GM12874 (cell line): ENCODE results near the gene CNNM1.

Experiments
- TF ChIP-seq, protein P1 (sequence below): IDR thresholded peaks from 2 replicates; pipeline ENCODE4 v1.5.1; 2011; ENCODE audit warnings: low read depth, mild to moderate bottlenecking, control low read depth, low read length, moderate library complexity; ENCODE audit not compliant: insufficient read depth

Gene CNNM1

DNA sequence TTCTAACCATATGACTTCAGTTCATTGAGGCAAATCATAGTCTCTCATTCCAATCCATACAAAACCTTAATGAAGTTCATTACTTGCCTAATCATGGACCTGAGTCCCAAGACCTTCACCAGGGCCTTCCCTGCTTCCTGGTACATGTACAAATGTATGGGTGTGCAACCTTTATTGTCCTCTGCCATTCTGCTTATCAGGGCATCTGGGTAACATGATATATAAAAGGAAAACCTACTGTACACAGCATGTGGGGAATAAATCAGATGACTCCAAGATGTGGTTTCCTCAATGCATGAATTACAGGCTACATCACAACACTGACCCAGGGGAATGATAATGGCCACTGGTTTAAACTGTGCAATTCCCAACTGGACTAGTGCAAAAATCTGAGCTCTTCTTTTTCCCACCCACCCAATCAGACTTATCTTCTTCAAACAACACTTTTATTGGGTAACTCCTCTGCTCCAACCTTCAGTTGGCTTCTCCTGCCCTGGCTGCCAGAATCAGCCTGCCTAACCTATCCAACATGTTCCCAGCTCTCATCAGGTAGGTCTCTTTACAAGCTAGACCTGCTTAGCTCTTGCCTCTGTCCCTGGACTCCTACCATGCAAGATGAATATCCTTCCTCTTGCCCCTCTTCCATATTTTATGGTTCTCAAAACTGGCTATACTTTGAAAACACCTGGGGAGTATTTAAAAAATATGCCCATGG lies 89.9 kb downstream of the CNNM1 start:
- TF ChIP-seq, protein P1, sequence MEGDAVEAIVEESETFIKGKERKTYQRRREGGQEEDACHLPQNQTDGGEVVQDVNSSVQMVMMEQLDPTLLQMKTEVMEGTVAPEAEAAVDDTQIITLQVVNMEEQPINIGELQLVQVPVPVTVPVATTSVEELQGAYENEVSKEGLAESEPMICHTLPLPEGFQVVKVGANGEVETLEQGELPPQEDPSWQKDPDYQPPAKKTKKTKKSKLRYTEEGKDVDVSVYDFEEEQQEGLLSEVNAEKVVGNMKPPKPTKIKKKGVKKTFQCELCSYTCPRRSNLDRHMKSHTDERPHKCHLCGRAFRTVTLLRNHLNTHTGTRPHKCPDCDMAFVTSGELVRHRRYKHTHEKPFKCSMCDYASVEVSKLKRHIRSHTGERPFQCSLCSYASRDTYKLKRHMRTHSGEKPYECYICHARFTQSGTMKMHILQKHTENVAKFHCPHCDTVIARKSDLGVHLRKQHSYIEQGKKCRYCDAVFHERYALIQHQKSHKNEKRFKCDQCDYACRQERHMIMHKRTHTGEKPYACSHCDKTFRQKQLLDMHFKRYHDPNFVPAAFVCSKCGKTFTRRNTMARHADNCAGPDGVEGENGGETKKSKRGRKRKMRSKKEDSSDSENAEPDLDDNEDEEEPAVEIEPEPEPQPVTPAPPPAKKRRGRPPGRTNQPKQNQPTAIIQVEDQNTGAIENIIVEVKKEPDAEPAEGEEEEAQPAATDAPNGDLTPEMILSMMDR = no peak

DNA sequence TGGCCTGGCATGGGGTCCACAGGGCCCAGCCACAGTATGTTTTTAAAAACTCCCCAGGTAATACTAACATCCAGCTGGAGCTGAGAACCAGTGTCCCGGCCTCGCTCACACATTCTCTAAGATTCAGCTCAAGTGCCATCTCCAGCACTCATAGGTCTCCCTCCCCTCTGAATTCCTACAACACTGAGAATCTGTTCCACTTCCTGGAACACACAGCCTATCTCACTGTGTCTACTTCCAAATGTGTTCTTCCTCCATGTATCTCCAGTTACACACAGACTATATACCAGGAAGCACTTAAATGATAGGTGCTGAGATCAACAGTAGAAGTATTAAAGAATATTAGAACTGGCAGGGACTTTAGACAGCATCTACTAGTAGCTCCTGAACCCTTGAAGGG lies 90.5 kb downstream of the CNNM1 start:
- TF ChIP-seq, protein P1 = no peak

DNA sequence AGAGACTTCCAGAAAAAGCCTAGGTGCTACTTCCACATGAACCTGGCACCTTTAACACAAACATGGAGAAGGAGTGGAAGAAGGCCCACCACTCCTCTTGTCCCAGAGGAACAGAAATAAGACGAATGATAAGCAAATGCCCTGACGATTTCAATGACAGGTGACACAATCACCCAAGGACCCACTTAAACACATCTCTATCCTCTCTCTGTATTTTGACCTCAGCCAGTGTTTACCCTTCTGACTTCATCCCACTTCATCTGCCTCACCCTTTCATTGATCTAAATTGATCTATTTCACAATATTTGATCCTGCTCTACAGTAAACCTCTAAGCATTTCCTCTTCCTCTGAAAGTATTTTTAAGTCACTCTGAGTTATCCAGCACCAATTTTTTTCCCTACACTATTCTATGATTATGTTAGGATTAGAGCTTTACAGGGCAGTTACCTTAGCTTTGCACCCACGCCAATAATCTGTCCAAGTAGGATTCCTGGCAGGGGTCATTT lies 92.1 kb downstream of the CNNM1 start:
- TF ChIP-seq, protein P1 = no peak

DNA sequence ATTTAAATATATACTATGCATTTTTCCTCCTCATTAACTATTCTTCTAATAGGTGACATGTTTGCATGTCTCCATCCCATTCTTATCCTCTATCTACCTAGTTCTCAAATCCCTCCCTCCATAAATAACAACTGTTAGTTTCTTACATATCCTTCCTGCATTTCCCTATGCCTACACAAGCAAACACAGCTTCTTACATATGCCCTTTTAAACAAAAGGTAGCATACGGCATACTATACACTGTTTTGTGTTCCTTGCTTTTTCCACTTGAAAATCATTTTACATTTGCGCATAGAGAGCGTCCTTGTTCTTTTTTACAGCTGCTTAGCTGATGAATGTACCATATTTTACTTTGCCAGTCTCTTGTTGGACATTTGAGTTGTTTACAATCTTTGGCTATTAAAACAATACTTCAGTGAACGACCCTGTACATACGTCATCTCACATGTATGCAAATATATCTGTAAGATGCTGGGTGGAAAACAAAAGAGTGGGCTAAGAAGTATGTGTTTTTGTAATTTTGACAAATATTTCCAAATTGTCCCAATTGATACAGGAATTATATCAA lies 93.5 kb downstream of the CNNM1 start:
- TF ChIP-seq, protein P1 = no peak

DNA sequence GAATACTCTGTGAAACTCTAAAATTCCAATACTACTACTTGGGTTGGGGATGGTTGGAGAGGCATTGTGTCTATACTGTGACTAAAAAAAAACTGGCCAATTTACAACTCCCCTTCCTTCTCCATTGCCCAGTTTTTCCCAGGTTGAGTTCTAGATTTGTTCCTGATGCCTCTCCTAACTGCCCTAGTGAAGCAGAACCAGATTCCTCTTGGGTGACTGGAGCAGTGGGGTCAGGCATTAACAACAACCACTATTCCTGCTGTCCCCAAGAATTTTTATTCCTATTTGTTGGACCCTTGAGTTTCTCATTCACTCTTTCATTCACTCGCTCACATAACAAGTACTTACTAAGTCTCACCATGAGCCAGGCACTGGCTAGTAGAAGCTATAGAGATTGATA lies 95.5 kb downstream of the CNNM1 start:
- TF ChIP-seq, protein P1 = no peak

DNA sequence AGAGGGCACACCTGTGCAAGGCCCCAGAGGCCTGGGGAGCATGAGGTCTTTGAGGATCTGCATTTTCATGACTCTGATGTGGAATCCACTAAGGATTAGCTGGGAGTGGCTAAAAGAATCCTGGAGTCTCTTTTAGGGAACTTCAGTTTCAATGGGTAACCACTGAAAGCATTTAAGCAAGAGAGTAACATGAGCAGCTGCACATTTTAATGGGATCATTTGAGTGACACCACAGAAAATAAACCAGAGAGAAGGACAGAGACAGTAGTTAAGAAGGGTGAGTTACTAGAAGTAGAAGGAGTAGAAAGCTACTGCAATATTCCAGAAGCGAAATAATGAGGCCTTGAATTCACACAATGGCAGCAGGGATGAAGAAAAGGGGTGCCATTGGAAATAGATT lies 96.0 kb downstream of the CNNM1 start:
- TF ChIP-seq, protein P1 = no peak

DNA sequence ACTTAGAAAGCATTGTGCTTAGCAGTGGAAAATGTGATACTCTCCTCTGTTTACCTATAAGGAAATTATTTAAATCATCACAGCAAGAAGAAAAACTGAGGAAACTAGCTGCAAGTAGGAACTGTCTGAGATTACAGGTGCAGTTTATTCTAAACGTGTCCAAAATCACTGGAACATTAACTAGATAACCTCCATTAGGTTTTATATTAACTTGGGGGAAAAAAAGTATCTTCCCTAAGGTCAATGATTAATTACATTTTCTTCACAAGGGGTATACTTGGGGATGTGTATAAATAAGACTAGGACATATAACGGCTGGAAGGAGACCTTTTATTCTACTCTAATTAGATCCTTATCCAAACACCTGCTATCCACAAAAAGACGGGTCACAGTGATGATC lies 97.5 kb downstream of the CNNM1 start:
- TF ChIP-seq, protein P1 = no peak
